Ovary (tissue), 9 donors: ENCODE data around the gene CHD6. TPM values are rescaled to one million over a fixed set of nuclear protein-coding genes. Genes with fewer than 3 reads are reported as not detected.

Source experiments
- DNase-seq, 5 donors: peaks; one replicate each; pipeline ENCODE4 v3.0.0-alpha.2; 2019 to 2020
- H3K27ac ChIP-seq, 2 donors: fragments of 200-600 bp; one replicate each; pipeline versions ENCODE4 v1.5.1 to v1.8.0; 2019 to 2022
- H3K27me3 ChIP-seq: fragments of 200-600 bp; one replicate; pipeline ENCODE4 v1.8.0; 2022
- H3K36me3 ChIP-seq: fragments of 200-600 bp; sonication (generic); one replicate; pipeline ENCODE4 v1.5.1; 2019
- H3K4me1 ChIP-seq: one replicate; pipeline ENCODE4 v1.8.1; 2013; ENCODE audit warnings: mild to moderate bottlenecking, moderate library complexity; ENCODE audit not compliant: insufficient read depth
- H3K4me3 ChIP-seq: fragments of 200-600 bp; sonication (generic); one replicate; pipeline ENCODE4 v1.5.1; 2017
- H3K9me3 ChIP-seq, 2 donors: fragments of 200-600 bp in 1 of 2; sonication (generic) in 1 of 2; one replicate each; pipeline versions ENCODE4 v1.5.1 to v1.8.1; 2013 to 2019; ENCODE audit warnings: mild to moderate bottlenecking in 1 of 2, moderate library complexity in 1 of 2
- CTCF ChIP-seq, 3 donors: fragments of 450-650 bp in 2 of 3; fragments of 200-600 bp in 1 of 3; IDR thresholded peaks; one replicate each; pipeline versions ENCODE4 v1.5.1 to v1.8.0; 2016 to 2022; ENCODE audit warnings: antibody characterized with exemption in 3 of 3, mild to moderate bottlenecking in 1 of 3
- EP300 ChIP-seq: sonication (generic); formaldehyde crosslinking; IDR thresholded peaks from one replicate; pipeline ENCODE4 v1.6.1; 2017; ENCODE audit warnings: antibody characterized with exemption
- POLR2A ChIP-seq: fragments of 450-650 bp; IDR thresholded peaks from one replicate; pipeline ENCODE4 v1.6.1; 2017; ENCODE audit warnings: antibody characterized with exemption, mild to moderate bottlenecking, moderate library complexity
- WGBS, 3 donors: extraction: QIAGEN DNeasy Blood & Tissue Kit in 1 of 3; methylation state at CpG; one replicate each; pipeline versions ENCODE4 v1.1.5 to v1.1.7; 2013 to 2017; 5-methylcytosine and 5-hydroxymethylcytosine counted together
- intact Hi-C, 4 donors: fragments of 100-400 bp; cut with DNase I; formaldehyde crosslinking; loops; one replicate each; pipeline versions ENCODE4 v1.11.0 to v1.15.1; 2022 to 2023
- polyA plus RNA-seq, 2 donors: library from polyadenylated mRNA; stranded (reverse); fragments of 200-250 nt in 1 of 2; fragments of 350-450 nt in 1 of 2; fragmentation: Illumina TruSeq in 1 of 2; extraction: RNeasy Lipid Tissue Mini Kit (QIAGEN cat#74804) in 1 of 2; gene quantifications; one replicate each; pipeline ENCODE4 v1.2.3, GENCODE V29; 2013 to 2014
- total RNA-seq, 7 donors: library from RNA; depleted of rRNA in 2 of 7; stranded (reverse); fragments of >200 nt in 2 of 7; fragmentation: NEBNext Ultra II Directional in 3 of 7; extraction: Animal tissue kit (Norgen Biotek cat#: 25700) in 3 of 7; gene quantifications; one replicate each; pipeline versions ENCODE4 v1.1.0 to v1.2.4, GENCODE V29; 2016 to 2023
- donor health status: DM: no; HTN: no; CAD: no; lungs with moderate emphysema.
- donor health status: DM: no; HTN: no; CAD: no.
- donor health status: Bipolar disorder and iron deficiency.
- donor health status: DM: yes; HTN: yes; CAD: no.
- donor health status: DM: no; HTN: no; CAD: no.
- donor health status: DM: yes; HTN: yes; CAD: no.

The CHD6 gene
- total and polyA plus RNA-seq, 9 donors = 12.1 to 82.4 (median 52.7) TPM

DNA sequence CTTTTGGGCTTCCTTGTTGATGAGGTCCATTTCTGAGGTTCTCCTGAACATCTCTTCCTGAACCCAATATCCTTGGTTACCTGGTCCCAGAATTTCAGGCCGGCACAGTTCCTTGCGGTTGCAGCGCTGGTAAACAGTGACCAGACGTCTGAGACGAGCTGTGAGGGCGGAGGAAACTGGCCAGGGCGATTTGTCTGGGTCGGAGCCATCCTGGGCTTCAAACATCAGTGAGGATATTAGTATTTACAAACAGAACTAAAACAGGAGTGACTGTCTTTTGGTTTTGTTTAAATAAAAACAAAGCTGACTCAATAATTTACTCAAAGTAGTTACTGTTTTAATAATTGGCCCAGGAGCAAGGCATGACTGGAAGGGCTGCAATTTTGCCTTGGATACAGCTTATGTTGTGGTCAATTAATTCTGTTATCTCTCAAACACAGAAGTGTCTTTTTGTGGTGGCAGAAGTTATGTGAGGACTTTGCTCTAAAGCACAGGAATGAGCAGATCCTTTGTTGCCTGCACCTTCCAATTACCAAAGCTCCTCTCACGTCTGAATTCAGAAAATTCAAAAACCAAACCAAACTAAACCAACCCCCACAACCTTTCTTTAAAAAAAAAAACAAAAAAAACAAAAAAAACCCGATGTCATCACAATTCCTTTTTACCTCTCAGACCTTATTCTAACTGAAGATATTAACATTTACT is 192.8 kb downstream of the CHD6 start:
- H3K4me1 ChIP-seq = no peaks in the 10 kb centered on the region
- no peak for TF ChIP-seq CTCF (IDR thresholded peaks at IDR 0.05)
- no peak for TF ChIP-seq EP300
- no peak for TF ChIP-seq POLR2A
- no peak for DNase-seq
- no peak overlapping the region for H3K27ac ChIP-seq
- 39 to 45% (median 41%) methylated on average over 10 of the region's 10 CpGs for WGBS, 3 donors
- H3K36me3 ChIP-seq = no peaks in the 10 kb centered on the region
- H3K27me3 ChIP-seq = no peaks in the 10 kb centered on the region
- intact Hi-C loops = no loop called here
- H3K9me3 ChIP-seq = no peaks in the 10 kb centered on the region
- H3K4me3 ChIP-seq = no peak overlapping the region

- no peak for DNase-seq
- Histone ChIP-seq H3K9me3 (no peaks in the 10 kb centered on the region), H3K27me3 (no peaks in the 10 kb centered on the region), H3K27ac (no peak overlapping the region), H3K4me3 (no peak overlapping the region), H3K36me3 (no peaks in the 10 kb centered on the region), H3K4me1 (no peaks in the 10 kb centered on the region)
- 8 to 44% (median 43%) methylated on average over 1 of the region's 1 CpG for WGBS, 3 donors
- intact Hi-C loops = no loop called here
- TF ChIP-seq CTCF (IDR thresholded peaks at IDR 0.05) = no peak
- no peak for TF ChIP-seq POLR2A
- TF ChIP-seq EP300 = no peak
Observed at GRCh38 chr20:41424546-41424945, 193.6 kb downstream of the CHD6 start.

- Histone ChIP-seq H3K36me3 (no peaks in the 10 kb centered on the region), H3K27ac (no peak overlapping the region), H3K4me3 (no peak overlapping the region), H3K4me1 (no peaks in the 10 kb centered on the region), H3K9me3 (no peaks in the 10 kb centered on the region), H3K27me3 (no peaks in the 10 kb centered on the region)
- no peak for DNase-seq
- no peak for TF ChIP-seq POLR2A
- no peak for TF ChIP-seq EP300
- TF ChIP-seq CTCF (IDR thresholded peaks at IDR 0.05) = no peak
- intact Hi-C loops = no loop called here
- 88 to 91% (median 90%) methylated on average over 3 of the region's 3 CpGs for WGBS, 3 donors
Observed at GRCh38 chr20:41424011-41424410, 194.2 kb downstream of the CHD6 start.

- H3K4me3 ChIP-seq = no peak overlapping the region
- DNase-seq = no peak
- no peaks in the 10 kb centered on the region for H3K4me1 ChIP-seq
- H3K27ac ChIP-seq = no peak overlapping the region
- H3K36me3 ChIP-seq = no peaks in the 10 kb centered on the region
- TF ChIP-seq CTCF (IDR thresholded peaks at IDR 0.05) (no peak), POLR2A (no peak), EP300 (no peak)
- no peaks in the 10 kb centered on the region for H3K27me3 ChIP-seq
- H3K9me3 ChIP-seq = no peaks in the 10 kb centered on the region
- 77 to 87% (median 77%) methylated on average over 2 of the region's 2 CpGs for WGBS, 3 donors
- intact Hi-C loops = no loop called here
Observed at GRCh38 chr20:41422953-41423352, 195.2 kb downstream of the CHD6 start.
